Smooth muscle cell (in vitro differentiated cells): ENCODE results near the gene ZNF638. TPM values are rescaled to one million over a fixed set of nuclear protein-coding genes. Genes with fewer than 3 reads are reported as not detected.

Experiments
- DNase-seq: peaks from one replicate; lab custom pipeline; 2025; ENCODE audit not compliant: unreplicated experiment; lab: John Stamatoyannopoulos, UW
- H2AFZ ChIP-seq: fragments of 200-600 bp; sonication (generic); 2 replicates; pipeline ENCODE4 v1.6.0; 2016; ENCODE audit warnings: antibody characterized with exemption, low read depth, mild to moderate bottlenecking
- H3F3A ChIP-seq: fragments of 200-600 bp; sonication (generic); 2 replicates; pipeline ENCODE4 v1.6.0; 2017; ENCODE audit warnings: antibody characterized with exemption, low read depth
- H3K27ac ChIP-seq: fragments of 200-600 bp; sonication (generic); 2 replicates; pipeline ENCODE4 v1.5.1; 2016; ENCODE audit warnings: low read depth, mild to moderate bottlenecking
- H3K27me3 ChIP-seq: fragments of 200-600 bp; sonication (generic); 2 replicates; pipeline ENCODE4 v1.6.1; 2016; ENCODE audit warnings: low read depth, mild to moderate bottlenecking
- H3K36me3 ChIP-seq: fragments of 200-600 bp; sonication (generic); 2 replicates; pipeline ENCODE4 v1.5.1; 2016; ENCODE audit warnings: low read depth
- H3K4me1 ChIP-seq: fragments of 200-600 bp; sonication (generic); 2 replicates; pipeline ENCODE4 v1.5.1; 2016; ENCODE audit warnings: low read depth
- H3K4me2 ChIP-seq: fragments of 200-600 bp; sonication (generic); 2 replicates; pipeline ENCODE4 v1.6.0; 2016; ENCODE audit warnings: mild to moderate bottlenecking
- H3K4me3 ChIP-seq: fragments of 200-600 bp; sonication (generic); 2 replicates; pipeline ENCODE4 v1.5.1; 2016; ENCODE audit warnings: mild to moderate bottlenecking
- H3K79me2 ChIP-seq: fragments of 200-600 bp; sonication (generic); 2 replicates; pipeline ENCODE4 v1.6.0; 2016; ENCODE audit warnings: low read depth, mild to moderate bottlenecking
- H3K9ac ChIP-seq: fragments of 200-600 bp; sonication (generic); 2 replicates; pipeline ENCODE4 v1.6.0; 2016; ENCODE audit warnings: low read depth
- H3K9me3 ChIP-seq: fragments of 200-600 bp; sonication (generic); replicated peaks from 2 replicates; pipeline ENCODE4 v1.5.1; 2016; ENCODE audit warnings: low read depth
- H4K20me1 ChIP-seq: fragments of 200-600 bp; sonication (generic); 2 replicates; pipeline ENCODE4 v1.6.0; 2016; ENCODE audit warnings: low read depth
- CTCF ChIP-seq: fragments of 200-600 bp; sonication (generic); IDR thresholded peaks from 2 replicates; pipeline ENCODE4 v1.5.1; 2017; ENCODE audit warnings: borderline replicate concordance, mild to moderate bottlenecking, antibody characterized with exemption; ENCODE audit not compliant: insufficient read depth, poor library complexity, severe bottlenecking
- WGBS: methylation state at CpG from one replicate; pipeline ENCODE4 v1.1.7; 2016; ENCODE audit warnings: low lambda C conversion rate; 5-methylcytosine and 5-hydroxymethylcytosine counted together
- polyA plus RNA-seq: library from polyadenylated mRNA; unstranded; fragments of >200 nt; fragmentation: Nextera tagmentation; extraction: Ambion mirVana; gene quantifications from 2 replicates; pipeline ENCODE4 v1.2.1, GENCODE V29; 2016
- total RNA-seq: library from RNA; depleted of rRNA; stranded (reverse); fragments of >200 nt; gene quantifications from 2 replicates; pipeline ENCODE4 v1.2.3, GENCODE V29; 2014

The ZNF638 gene
- total and polyA plus RNA-seq, 2 experiments from 2014 or later = 44.8 to 159 TPM

DNA sequence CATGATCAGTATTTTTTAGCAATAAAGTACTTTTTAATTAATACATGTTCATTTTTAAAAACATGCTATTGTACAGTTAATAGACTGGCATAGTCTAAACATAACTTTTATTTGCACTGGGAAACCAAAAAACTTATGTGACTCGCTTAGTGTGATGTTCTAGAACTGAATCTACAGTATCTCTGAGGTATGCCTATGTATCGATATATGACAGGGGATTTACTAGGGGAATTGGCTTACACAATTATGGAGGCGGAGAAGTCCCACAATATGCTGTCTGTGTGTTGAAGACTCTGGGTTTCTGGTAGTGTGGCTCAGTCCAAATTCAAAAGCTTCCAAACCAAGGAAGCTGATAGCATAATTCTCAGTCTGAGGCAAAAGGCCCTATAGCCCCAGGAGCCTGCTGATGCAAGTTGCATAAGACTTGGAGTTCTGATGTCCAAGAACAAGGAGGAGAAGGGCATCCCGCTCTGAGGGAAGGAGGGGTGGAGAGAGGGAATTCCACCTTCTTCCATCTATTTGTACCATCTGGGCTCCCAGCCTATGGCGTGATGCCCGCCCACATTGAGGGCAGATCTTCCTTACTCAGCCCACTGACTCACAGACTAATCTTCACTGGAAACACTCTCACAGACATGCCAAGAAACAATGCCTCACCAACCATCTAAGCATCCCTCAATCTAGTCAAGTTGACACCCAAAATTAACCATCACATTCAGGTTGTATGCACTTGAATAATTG, 27.5 kb downstream of the ZNF638 start:
- H2AFZ ChIP-seq = no peak overlapping the region
- 84% methylated on average over 6 of the region's 6 CpGs for WGBS
- H3F3A ChIP-seq = no peaks in the 10 kb centered on the region
- no peak overlapping the region for H3K4me3 ChIP-seq
- H3K27ac ChIP-seq = no peak overlapping the region
- H3K27me3 ChIP-seq = no peaks in the 10 kb centered on the region
- H3K9me3 ChIP-seq = no peaks in the 10 kb centered on the region
- peaks cover 100% of the 10 kb centered on the region for H4K20me1 ChIP-seq
- H3K79me2 ChIP-seq = peaks cover 93% of the 10 kb centered on the region
- no peaks in the 10 kb centered on the region for H3K4me1 ChIP-seq
- H3K36me3 ChIP-seq = peaks cover 46% of the 10 kb centered on the region
- no peak overlapping the region for H3K4me2 ChIP-seq
- H3K9ac ChIP-seq = no peak overlapping the region
- TF ChIP-seq CTCF = no peak
- DNase-seq = no peak

- peaks cover 93% of the 10 kb centered on the region for H4K20me1 ChIP-seq
- H3K79me2 ChIP-seq = peaks cover 84% of the 10 kb centered on the region
- peaks cover 59% of the 10 kb centered on the region for H3K36me3 ChIP-seq
- H3K9me3 ChIP-seq = no peaks in the 10 kb centered on the region
- TF ChIP-seq CTCF = no peak
- no peak overlapping the region for H2AFZ ChIP-seq
- no peak for DNase-seq
- H3K4me1 ChIP-seq = no peaks in the 10 kb centered on the region
- H3K27me3 ChIP-seq = no peaks in the 10 kb centered on the region
- H3F3A ChIP-seq = no peaks in the 10 kb centered on the region
- 94% methylated on average over 3 of the region's 3 CpGs for WGBS
- H3K27ac ChIP-seq = no peak overlapping the region
- H3K4me2 ChIP-seq = no peak overlapping the region
- H3K9ac ChIP-seq = no peak overlapping the region
- H3K4me3 ChIP-seq = no peak overlapping the region
Observed at GRCh38 chr2:71360434-71360975, 28.9 kb downstream of the ZNF638 start.

GRCh38 chr2:71361631-71362030, 30.0 kb downstream of the ZNF638 start:
- no peak for DNase-seq
- peaks cover 89% of the 10 kb centered on the region for H4K20me1 ChIP-seq
- no peak overlapping the region for H2AFZ ChIP-seq
- TF ChIP-seq CTCF = no peak
- H3F3A ChIP-seq = no peaks in the 10 kb centered on the region
- no peak overlapping the region for H3K9ac ChIP-seq
- peaks cover 54% of the 10 kb centered on the region for H3K36me3 ChIP-seq
- H3K79me2 ChIP-seq = peaks cover 74% of the 10 kb centered on the region
- no peak overlapping the region for H3K4me3 ChIP-seq
- H3K4me2 ChIP-seq = no peak overlapping the region
- no peak overlapping the region for H3K27ac ChIP-seq
- H3K9me3 ChIP-seq = no peaks in the 10 kb centered on the region
- 94% methylated on average over 3 of the region's 3 CpGs for WGBS
- H3K27me3 ChIP-seq = no peaks in the 10 kb centered on the region
- no peaks in the 10 kb centered on the region for H3K4me1 ChIP-seq

DNA sequence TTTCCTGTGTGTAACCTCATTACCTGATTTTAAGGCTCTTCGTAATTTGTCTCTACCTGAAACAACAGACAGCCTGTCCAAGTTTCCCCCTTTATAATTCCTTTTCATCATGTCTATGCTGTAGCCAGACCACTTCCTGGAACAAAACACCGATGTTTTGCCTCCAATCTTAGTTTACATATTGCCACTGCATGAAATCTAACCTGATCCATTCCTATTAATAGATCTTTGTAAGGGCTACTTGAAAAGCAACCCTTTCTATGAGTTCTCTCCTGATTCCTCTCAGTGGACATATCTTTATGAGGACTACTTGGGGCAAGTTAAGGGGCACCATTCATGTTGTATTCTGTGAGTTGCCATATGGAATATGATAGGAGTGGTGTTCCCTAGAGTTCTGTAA, 30.9 kb downstream of the ZNF638 start:
- H3K27ac ChIP-seq = no peak overlapping the region
- no peak for TF ChIP-seq CTCF
- peaks cover 53% of the 10 kb centered on the region for H3K36me3 ChIP-seq
- 100% methylated on average over 2 of the region's 2 CpGs for WGBS
- H3K79me2 ChIP-seq = peaks cover 72% of the 10 kb centered on the region
- H3K4me3 ChIP-seq = no peak overlapping the region
- H3K9ac ChIP-seq = no peak overlapping the region
- H3F3A ChIP-seq = no peaks in the 10 kb centered on the region
- H2AFZ ChIP-seq = no peak overlapping the region
- H3K4me2 ChIP-seq = no peak overlapping the region
- H3K27me3 ChIP-seq = no peaks in the 10 kb centered on the region
- no peaks in the 10 kb centered on the region for H3K4me1 ChIP-seq
- DNase-seq = no peak
- peaks cover 85% of the 10 kb centered on the region for H4K20me1 ChIP-seq
- no peaks in the 10 kb centered on the region for H3K9me3 ChIP-seq
